Lower leg skin (tissue), 4 donors: ENCODE data around the gene TOX2. TPM values are rescaled to one million over a fixed set of nuclear protein-coding genes. Genes with fewer than 3 reads are reported as not detected.
A peak's percentile ranks its signal among the peaks of the same experiment; 100 is the strongest.

Experiments
- DNase-seq, 2 donors: peaks; one replicate each; pipeline ENCODE4 v3.0.0-alpha.2; 2019; ENCODE audit warnings: low spot score in 2 of 2
- H3K4me3 ChIP-seq: fragments of 200-600 bp; sonication (generic); 2 replicates; pipeline ENCODE4 v1.5.1; 2017; ENCODE audit warnings: mild to moderate bottlenecking, low read depth; ENCODE audit not compliant: poor library complexity, severe bottlenecking
- POLR2A ChIP-seq, 2 donors: fragments of 450-650 bp; IDR thresholded peaks; one replicate each; pipeline ENCODE4 v1.6.1; 2016 to 2017; ENCODE audit warnings: antibody characterized with exemption in 2 of 2, mild to moderate bottlenecking in 1 of 2, moderate library complexity in 1 of 2
- WGBS, 2 donors: methylation state at CpG; one replicate each; pipeline ENCODE4 v1.1.5; 2018; 5-methylcytosine and 5-hydroxymethylcytosine counted together
- intact Hi-C: fragments of 100-400 bp; cut with DNase I; formaldehyde crosslinking; loops from one replicate; pipeline ENCODE4 v1.15.0; 2023; ENCODE audit warnings: low total_unique reads
- total RNA-seq, 4 donors: library from RNA; depleted of rRNA; stranded (reverse); fragments of >200 nt; gene quantifications; one replicate each; pipeline ENCODE4 v1.1.0, GENCODE V29; 2016
- TF ChIP-seq, protein P1 (sequence below), 3 donors: fragments of 450-650 bp; IDR thresholded peaks; one replicate each; pipeline ENCODE4 v1.5.1; 2016; ENCODE audit warnings: antibody characterized with exemption in 3 of 3, mild to moderate bottlenecking in 3 of 3, moderate library complexity in 2 of 3

Gene TOX2
- total RNA-seq, 4 donors from 2014 or later, result 1.8 to 5.2 (median 1.9) TPM

DNA sequence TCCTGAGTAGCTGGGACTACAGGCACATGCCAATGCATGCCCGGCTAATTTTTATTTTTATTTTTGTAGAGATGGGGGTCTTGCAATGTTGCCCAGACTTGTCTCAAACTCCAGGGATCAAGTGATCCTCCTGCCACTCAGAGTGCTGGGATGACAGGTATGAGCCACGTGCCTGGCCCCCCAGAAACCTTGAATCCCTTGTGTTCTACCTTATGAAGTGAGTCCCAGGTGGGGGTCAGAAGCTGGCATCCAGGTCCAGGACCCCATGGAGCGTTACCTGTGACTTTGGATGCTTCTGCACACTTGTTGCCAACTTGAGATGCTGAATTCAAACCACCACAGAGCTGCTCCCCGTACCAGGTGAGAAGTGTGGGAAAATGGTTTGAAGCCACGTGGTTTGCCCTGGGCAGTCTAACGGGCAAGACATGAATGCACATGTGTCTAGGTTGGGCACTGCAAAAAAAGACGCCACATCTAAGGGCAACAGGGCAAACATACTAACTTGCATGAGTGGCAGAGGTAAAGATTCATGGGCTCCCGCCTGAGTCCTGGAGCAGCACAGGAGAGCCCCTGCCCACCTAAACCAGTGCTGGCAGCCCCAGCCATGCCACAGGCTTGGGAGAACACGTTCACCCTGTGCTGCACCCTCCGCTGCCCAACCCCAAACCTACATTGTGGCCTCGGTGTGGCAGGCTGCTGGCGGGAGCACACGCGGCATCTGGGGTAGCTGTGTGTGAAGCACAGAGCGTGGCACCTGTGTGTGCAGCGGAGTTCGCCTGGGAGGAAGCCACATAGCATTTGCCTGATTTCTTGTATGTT, 171.2 kb downstream of the TOX2 start:
- peak in 1 of 2 donors; percentile 74 for DNase-seq
- intact Hi-C loops, result loop anchor here (10.0 kb wide), 2 partner anchors 551 to 631 kb away; partner anchors contain the start of gene SRSF6
- 75 to 85% methylated on average over 14 to 16 of the region's 17 CpGs for WGBS, 2 donors
- TF ChIP-seq, protein P1, sequence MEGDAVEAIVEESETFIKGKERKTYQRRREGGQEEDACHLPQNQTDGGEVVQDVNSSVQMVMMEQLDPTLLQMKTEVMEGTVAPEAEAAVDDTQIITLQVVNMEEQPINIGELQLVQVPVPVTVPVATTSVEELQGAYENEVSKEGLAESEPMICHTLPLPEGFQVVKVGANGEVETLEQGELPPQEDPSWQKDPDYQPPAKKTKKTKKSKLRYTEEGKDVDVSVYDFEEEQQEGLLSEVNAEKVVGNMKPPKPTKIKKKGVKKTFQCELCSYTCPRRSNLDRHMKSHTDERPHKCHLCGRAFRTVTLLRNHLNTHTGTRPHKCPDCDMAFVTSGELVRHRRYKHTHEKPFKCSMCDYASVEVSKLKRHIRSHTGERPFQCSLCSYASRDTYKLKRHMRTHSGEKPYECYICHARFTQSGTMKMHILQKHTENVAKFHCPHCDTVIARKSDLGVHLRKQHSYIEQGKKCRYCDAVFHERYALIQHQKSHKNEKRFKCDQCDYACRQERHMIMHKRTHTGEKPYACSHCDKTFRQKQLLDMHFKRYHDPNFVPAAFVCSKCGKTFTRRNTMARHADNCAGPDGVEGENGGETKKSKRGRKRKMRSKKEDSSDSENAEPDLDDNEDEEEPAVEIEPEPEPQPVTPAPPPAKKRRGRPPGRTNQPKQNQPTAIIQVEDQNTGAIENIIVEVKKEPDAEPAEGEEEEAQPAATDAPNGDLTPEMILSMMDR (IDR thresholded peaks at IDR 0.05), result no peak
- no peak for TF ChIP-seq POLR2A (IDR thresholded peaks at IDR 0.05)
- no peak overlapping the region for H3K4me3 ChIP-seq

DNA sequence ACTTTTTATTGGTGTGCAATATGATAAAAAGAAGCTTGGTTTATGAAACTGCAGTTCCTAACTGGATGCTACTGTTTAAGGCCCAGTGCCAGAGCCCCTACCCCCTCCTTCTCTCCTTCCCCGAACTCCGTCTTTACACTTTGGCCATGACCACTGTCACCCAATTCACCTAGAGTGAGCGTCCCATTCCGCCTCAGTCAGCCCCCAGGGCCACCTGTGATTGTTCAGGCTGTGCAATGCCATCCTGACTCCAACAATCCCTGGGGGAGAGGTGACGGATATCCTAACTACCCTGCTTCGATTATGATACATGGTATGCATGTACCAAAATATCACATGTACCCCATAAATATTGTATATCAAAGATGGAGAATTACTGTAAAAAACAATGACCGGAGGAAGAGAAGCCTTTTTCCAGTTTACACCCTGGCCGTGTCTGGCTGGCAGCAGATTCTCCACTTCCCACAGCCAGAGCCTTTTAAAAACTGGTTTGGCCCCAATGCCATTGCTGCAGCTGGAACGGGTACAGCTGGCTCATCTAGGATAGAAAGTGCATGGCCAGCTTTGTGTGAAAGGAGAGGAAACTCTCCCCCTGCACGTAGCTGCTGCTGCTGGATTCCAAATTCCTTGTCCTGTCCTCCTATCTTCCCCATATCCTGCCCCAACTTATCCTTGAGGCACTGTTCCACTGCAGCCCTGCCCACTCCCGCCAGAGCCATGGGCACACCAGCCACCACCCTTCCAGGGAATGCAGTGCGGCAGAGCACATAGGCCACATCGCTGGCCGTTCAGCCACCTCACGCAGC, 172.6 kb downstream of the TOX2 start:
- no peak overlapping the region for H3K4me3 ChIP-seq
- 52 to 53% methylated on average over 15 of the region's 15 CpGs for WGBS, 2 donors
- peak in 1 of 2 donors; percentile 45 for DNase-seq
- intact Hi-C loops, result loop anchor here (10.0 kb wide), 2 partner anchors 552 to 632 kb away; partner anchors contain the start of gene SRSF6
- TF ChIP-seq, protein P1 (IDR thresholded peaks at IDR 0.05), result no peak
- TF ChIP-seq POLR2A (IDR thresholded peaks at IDR 0.05), result no peak

DNA sequence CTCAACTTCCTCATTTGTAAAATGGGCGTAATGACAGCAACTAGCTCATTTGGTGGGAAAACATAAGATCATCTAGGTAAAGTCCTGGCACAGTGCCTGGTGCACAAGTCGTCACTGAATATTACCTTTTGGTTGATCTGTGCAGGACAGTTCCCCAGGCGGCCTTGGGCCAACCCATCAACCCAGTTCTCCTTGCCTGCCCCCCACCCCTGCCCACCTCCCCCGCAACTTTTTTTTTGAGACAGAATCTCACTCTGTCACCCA, 173.1 kb downstream of the TOX2 start:
- WGBS, 2 donors, result 66 to 76% methylated on average over 4 of the region's 4 CpGs
- DNase-seq, result peak in 1 of 2 donors; percentile 70
- H3K4me3 ChIP-seq, result no peak overlapping the region
- TF ChIP-seq, protein P1 (IDR thresholded peaks at IDR 0.05), result no peak
- TF ChIP-seq POLR2A (IDR thresholded peaks at IDR 0.05), result no peak
- intact Hi-C loops, result loop anchor here (10.0 kb wide), 2 partner anchors 553 to 633 kb away; partner anchors contain the start of gene SRSF6

DNA sequence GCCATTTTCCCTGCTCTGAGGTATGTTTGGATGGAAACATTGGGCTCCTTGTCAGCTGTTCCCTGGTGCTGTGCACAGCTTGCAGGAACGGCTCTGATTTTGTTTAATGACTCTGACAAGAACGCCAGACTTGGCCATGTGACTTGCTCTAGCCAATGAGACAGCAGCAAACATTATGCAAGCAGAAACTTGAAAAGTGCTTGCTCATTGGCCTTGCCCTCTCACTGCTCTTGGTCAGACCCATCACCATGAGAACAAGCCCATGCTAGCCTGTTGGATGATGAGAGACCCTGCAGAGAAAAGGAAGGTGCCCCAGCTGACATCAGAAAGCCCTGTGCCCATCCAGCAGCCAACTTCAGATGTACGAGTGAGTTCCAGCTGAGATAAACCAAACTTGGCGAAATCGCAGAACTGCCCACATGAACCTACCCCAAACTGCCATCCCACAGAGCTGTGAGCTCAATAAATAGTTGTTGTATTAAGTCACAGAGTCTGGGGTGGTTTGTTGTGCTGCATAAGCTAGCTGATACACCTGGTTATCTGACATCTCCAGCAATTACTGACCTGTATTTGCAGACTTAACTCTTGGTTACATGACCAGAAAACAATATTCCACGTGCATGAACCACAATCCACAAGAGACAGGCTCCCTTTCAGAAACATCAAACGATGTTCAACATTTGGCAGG, 175.5 kb downstream of the TOX2 start:
- intact Hi-C loops, result loop anchor here (10.0 kb wide), 2 partner anchors 555 to 635 kb away; partner anchors contain the start of gene SRSF6

DNA sequence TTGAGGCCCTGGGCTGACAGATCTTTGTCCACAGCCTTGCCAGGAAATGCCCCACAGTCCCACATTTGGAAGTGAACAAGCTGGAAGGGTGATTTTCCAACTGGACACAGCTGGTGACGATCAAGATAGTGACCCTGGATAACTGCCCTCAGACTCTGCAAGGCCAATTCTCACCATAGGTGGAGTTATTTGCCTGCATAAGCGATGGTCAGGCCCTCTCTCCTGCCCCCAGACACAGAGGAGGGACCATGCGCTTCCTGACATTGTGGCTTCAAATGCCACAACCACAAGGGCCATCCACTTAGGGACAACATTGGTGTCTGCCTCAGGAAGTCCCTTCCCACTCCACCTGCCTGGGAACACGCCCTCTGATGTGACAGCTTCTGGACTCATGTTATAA, 176.4 kb downstream of the TOX2 start:
- no peak overlapping the region for H3K4me3 ChIP-seq
- no peak for TF ChIP-seq POLR2A (IDR thresholded peaks at IDR 0.05)
- TF ChIP-seq, protein P1 (IDR thresholded peaks at IDR 0.05), result no peak
- 65 to 73% methylated on average over 4 of the region's 4 CpGs for WGBS, 2 donors
- intact Hi-C loops, result no loop called here
- DNase-seq, result peak in 1 of 2 donors; percentile 56

More for the DNA sequence above, 175.5 kb downstream of the TOX2 start:
- TF ChIP-seq, protein P1 (IDR thresholded peaks at IDR 0.05), result no peak
- no peak for TF ChIP-seq POLR2A (IDR thresholded peaks at IDR 0.05)
- peak in 1 of 2 donors; percentile 59 for DNase-seq
- WGBS, 2 donors, result 53 to 55% methylated on average over 7 of the region's 7 CpGs
- no peak overlapping the region for H3K4me3 ChIP-seq
